Loucy (cell line): Measurements from ENCODE around the gene MINDY4.

Experiments used
- H2AFZ ChIP-seq: fragments of 200-600 bp; sonication (generic); 2 replicates; pipeline ENCODE4 v1.6.0; 2016; ENCODE audit warnings: antibody characterized with exemption, mild to moderate bottlenecking, low read length, moderate library complexity
- H3F3A ChIP-seq: fragments of 200-600 bp; 2 replicates; pipeline ENCODE4 v1.6.0; 2016; ENCODE audit warnings: antibody characterized with exemption, low read depth, mild to moderate bottlenecking
- H3K27me3 ChIP-seq: fragments of 200-600 bp; sonication (generic); 2 replicates; pipeline ENCODE4 v1.6.1; 2014; ENCODE audit warnings: low read length, mild to moderate bottlenecking; ENCODE audit not compliant: insufficient read depth, poor library complexity, severe bottlenecking
- H3K36me3 ChIP-seq: fragments of 200-600 bp; sonication (generic); 2 replicates; pipeline ENCODE4 v1.6.1; 2016; ENCODE audit warnings: low read length; ENCODE audit not compliant: insufficient read depth
- H3K4me1 ChIP-seq: fragments of 200-600 bp; sonication (generic); 2 replicates; pipeline ENCODE4 v1.5.1; 2014; ENCODE audit warnings: low read length, mild to moderate bottlenecking; ENCODE audit not compliant: insufficient read depth, poor library complexity, severe bottlenecking
- H3K4me2 ChIP-seq: fragments of 200-600 bp; sonication (generic); 2 replicates; pipeline ENCODE4 v1.6.0; 2014; ENCODE audit warnings: antibody characterized with exemption, low read length, low read depth, mild to moderate bottlenecking; ENCODE audit not compliant: poor library complexity, severe bottlenecking
- H3K4me3 ChIP-seq: fragments of 200-600 bp; sonication (generic); 2 replicates; pipeline ENCODE4 v1.5.1; 2014; ENCODE audit warnings: low read length, mild to moderate bottlenecking, mixed read lengths; ENCODE audit not compliant: poor library complexity, severe bottlenecking
- H3K79me2 ChIP-seq: fragments of 200-600 bp; sonication (generic); 2 replicates; pipeline ENCODE4 v1.6.1; 2014; ENCODE audit warnings: low read length; ENCODE audit not compliant: insufficient read depth
- H3K9ac ChIP-seq: fragments of 200-600 bp; sonication (generic); 2 replicates; pipeline ENCODE4 v1.6.0; 2014; ENCODE audit warnings: mild to moderate bottlenecking, low read depth, low read length, moderate library complexity; ENCODE audit not compliant: poor library complexity, severe bottlenecking
- H3K9me2 ChIP-seq: fragments of 200-600 bp; sonication (generic); replicated peaks from 2 replicates; pipeline ENCODE4 v1.6.1; 2016; ENCODE audit warnings: low read depth, low read length, mixed read lengths
- H3K9me3 ChIP-seq: fragments of 200-600 bp; sonication (generic); 2 replicates; pipeline ENCODE4 v1.6.1; 2014; ENCODE audit warnings: mild to moderate bottlenecking, antibody characterized with exemption, low read length, low read depth; ENCODE audit not compliant: insufficient read depth
- H4K20me1 ChIP-seq: fragments of 200-600 bp; sonication (generic); 2 replicates; pipeline ENCODE4 v1.6.0; 2014; ENCODE audit warnings: antibody characterized with exemption, low read length, mild to moderate bottlenecking; ENCODE audit not compliant: insufficient read depth, poor library complexity, severe bottlenecking
- CTCF ChIP-seq: fragments of 200-600 bp; sonication (generic); conservative IDR thresholded peaks from 2 replicates; pipeline ENCODE4 v1.5.1; 2014; ENCODE audit warnings: mild to moderate bottlenecking, antibody characterized with exemption, low read length
- EZH2phosphoT487 ChIP-seq: fragments of 200-600 bp; IDR thresholded peaks from 2 replicates; pipeline ENCODE4 v1.6.1; 2018; ENCODE audit warnings: antibody characterized with exemption, mild to moderate bottlenecking, moderate library complexity, borderline replicate concordance

MINDY4 gene

GRCh38 chr7:30757342-30757692 lies 13.9 kb upstream of the MINDY4 start:
- H3K4me3 ChIP-seq: no peak overlapping the region
- H3K36me3 ChIP-seq: no peaks in the 10 kb centered on the region
- no peaks in the 10 kb centered on the region for H3K4me1 ChIP-seq
- no peaks in the 10 kb centered on the region for H3K9me2 ChIP-seq
- no peaks in the 10 kb centered on the region for H3K9me3 ChIP-seq
- H4K20me1 ChIP-seq: no peaks in the 10 kb centered on the region
- H3K27me3 ChIP-seq: no peaks in the 10 kb centered on the region
- no peak overlapping the region for H3K4me2 ChIP-seq
- H3F3A ChIP-seq: no peaks in the 10 kb centered on the region
- H3K9ac ChIP-seq: no peak overlapping the region
- H2AFZ ChIP-seq: no peak overlapping the region
- TF ChIP-seq CTCF (no peak), EZH2phosphoT487 (no peak)
- H3K79me2 ChIP-seq: no peaks in the 10 kb centered on the region

- H3F3A ChIP-seq: no peaks in the 10 kb centered on the region
- H3K9me2 ChIP-seq: no peaks in the 10 kb centered on the region
- no peak overlapping the region for H3K9ac ChIP-seq
- H3K4me2 ChIP-seq: no peak overlapping the region
- H3K4me3 ChIP-seq: no peak overlapping the region
- no peaks in the 10 kb centered on the region for H3K4me1 ChIP-seq
- H3K79me2 ChIP-seq: no peaks in the 10 kb centered on the region
- H2AFZ ChIP-seq: no peak overlapping the region
- no peaks in the 10 kb centered on the region for H3K36me3 ChIP-seq
- H3K27me3 ChIP-seq: no peaks in the 10 kb centered on the region
- H4K20me1 ChIP-seq: no peaks in the 10 kb centered on the region
- H3K9me3 ChIP-seq: no peaks in the 10 kb centered on the region
- TF ChIP-seq EZH2phosphoT487 (no peak), CTCF (no peak)
Observed at GRCh38 chr7:30760514-30761213, 10.6 kb upstream of the MINDY4 start.

- no peaks in the 10 kb centered on the region for H3K9me2 ChIP-seq
- H3K36me3 ChIP-seq: no peaks in the 10 kb centered on the region
Observed at GRCh38 chr7:30761214-30762156, 9.7 kb upstream of the MINDY4 start.

More at GRCh38 chr7:30761214-30762156, 9.7 kb upstream of the MINDY4 start:
- Histone ChIP-seq H3K4me2 (no peak overlapping the region), H3K4me1 (no peaks in the 10 kb centered on the region), H2AFZ (no peak overlapping the region), H3K9ac (no peak overlapping the region), H3F3A (no peaks in the 10 kb centered on the region), H3K4me3 (no peak overlapping the region), H3K79me2 (no peaks in the 10 kb centered on the region), H4K20me1 (no peaks in the 10 kb centered on the region), H3K9me3 (no peaks in the 10 kb centered on the region), H3K27me3 (no peaks in the 10 kb centered on the region)
- no peak for TF ChIP-seq CTCF
- no peak for TF ChIP-seq EZH2phosphoT487
